Parathyroid adenoma (tissue), 2 donors: ENCODE data around the gene SKIC3.

Experiments
- H2AFZ ChIP-seq: fragments of 300-600 bp; sonication (generic); one replicate; pipeline ENCODE4 v1.7.0; 2017; ENCODE audit warnings: antibody characterized with exemption, mild to moderate bottlenecking
- H3K27ac ChIP-seq: fragments of 300-600 bp; sonication (generic); one replicate; pipeline ENCODE4 v1.7.0; 2017
- H3K27me3 ChIP-seq: fragments of 300-600 bp; sonication (generic); one replicate; pipeline ENCODE4 v1.7.0; 2017; ENCODE audit warnings: low read length; ENCODE audit not compliant: control insufficient read depth, insufficient read depth
- H3K36me3 ChIP-seq: fragments of 300-600 bp; sonication (generic); one replicate; pipeline ENCODE4 v1.7.0; 2017; ENCODE audit warnings: low read length; ENCODE audit not compliant: control insufficient read depth, insufficient read depth
- H3K4me1 ChIP-seq: fragments of 300-600 bp; sonication (generic); one replicate; pipeline ENCODE4 v1.7.0; 2017; ENCODE audit warnings: control low read depth
- H3K4me2 ChIP-seq: fragments of 300-600 bp; sonication (generic); one replicate; pipeline ENCODE4 v1.7.0; 2017; ENCODE audit warnings: low read length
- H3K4me3 ChIP-seq: fragments of 300-600 bp; sonication (generic); one replicate; pipeline ENCODE4 v1.7.0; 2017; ENCODE audit warnings: low read depth, low read length
- H3K79me2 ChIP-seq: fragments of 300-600 bp; sonication (generic); one replicate; pipeline ENCODE4 v1.7.0; 2017; ENCODE audit warnings: control low read depth
- H3K9ac ChIP-seq: fragments of 300-600 bp; sonication (generic); one replicate; pipeline ENCODE4 v1.7.0; 2017; ENCODE audit warnings: mild to moderate bottlenecking
- H3K9me3 ChIP-seq: fragments of 300-600 bp; sonication (generic); one replicate; pipeline ENCODE4 v1.7.0; 2017; ENCODE audit warnings: low read length; ENCODE audit not compliant: control insufficient read depth
- CTCF ChIP-seq: fragments of 300-600 bp; sonication (generic); IDR thresholded peaks from one replicate; pipeline ENCODE4 v1.7.0; 2017; ENCODE audit warnings: antibody characterized with exemption, mild to moderate bottlenecking
- donor health status: primary hyperparathyroidism.

SKIC3 gene

DNA sequence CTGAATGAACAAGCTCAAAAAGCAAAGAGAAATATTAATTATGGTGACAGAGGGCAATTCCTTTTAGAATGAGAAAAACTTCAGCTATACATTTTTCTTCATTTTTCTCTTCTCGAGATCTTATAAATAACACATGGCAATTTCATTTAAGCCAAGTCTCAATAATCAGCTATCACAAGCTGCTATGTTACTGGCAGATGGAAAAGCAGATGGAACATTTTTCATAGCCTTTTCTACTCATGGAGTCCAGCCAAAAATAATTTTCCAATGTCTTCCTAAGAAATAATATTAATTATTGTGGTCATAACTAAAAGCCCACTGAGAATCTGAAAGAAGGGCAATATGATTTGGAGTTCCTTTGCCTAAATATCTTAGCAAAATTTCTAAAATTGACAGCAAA lies 35.6 kb downstream of the SKIC3 start:
- Histone ChIP-seq H3K36me3 (no peaks in the 10 kb centered on the region), H3K27me3 (no peaks in the 10 kb centered on the region), H3K9me3 (no peaks in the 10 kb centered on the region), H3K27ac (no peak overlapping the region), H3K4me3 (no peak overlapping the region), H3K4me1 (no peaks in the 10 kb centered on the region), H2AFZ (no peak overlapping the region), H3K9ac (no peak overlapping the region), H3K4me2 (no peak overlapping the region), H3K79me2 (no peaks in the 10 kb centered on the region)
- TF ChIP-seq CTCF, result no peak

DNA sequence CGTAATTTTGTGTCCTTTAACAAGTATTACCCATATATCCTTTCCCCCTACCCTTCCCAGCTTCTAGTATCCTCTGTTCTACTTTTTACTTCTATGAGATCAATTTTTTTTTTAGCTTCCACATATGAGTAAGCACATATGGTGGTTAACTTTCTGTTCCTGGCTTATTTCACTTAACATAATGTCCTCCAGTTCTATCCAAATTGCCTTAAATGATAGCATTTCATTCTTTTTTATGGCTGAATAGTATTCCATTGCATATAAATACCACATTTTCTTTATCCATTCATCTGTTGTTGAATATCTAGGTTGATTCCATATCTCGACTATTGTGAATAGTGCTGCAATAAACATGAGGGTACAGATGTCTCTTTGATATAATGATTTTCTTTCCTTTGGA lies 36.4 kb downstream of the SKIC3 start:
- Histone ChIP-seq H3K4me2 (no peak overlapping the region), H3K79me2 (no peaks in the 10 kb centered on the region), H3K36me3 (no peaks in the 10 kb centered on the region), H3K9ac (no peak overlapping the region), H3K27ac (no peak overlapping the region), H3K9me3 (no peaks in the 10 kb centered on the region), H2AFZ (no peak overlapping the region), H3K4me3 (no peak overlapping the region), H3K27me3 (no peaks in the 10 kb centered on the region), H3K4me1 (no peaks in the 10 kb centered on the region)
- TF ChIP-seq CTCF, result no peak

- Histone ChIP-seq H3K27me3 (no peaks in the 10 kb centered on the region), H3K79me2 (no peaks in the 10 kb centered on the region), H3K4me3 (no peak overlapping the region), H3K9ac (no peak overlapping the region), H2AFZ (no peak overlapping the region), H3K4me1 (no peaks in the 10 kb centered on the region), H3K27ac (no peak overlapping the region), H3K4me2 (no peak overlapping the region), H3K36me3 (no peaks in the 10 kb centered on the region), H3K9me3 (no peaks in the 10 kb centered on the region)
- no peak for TF ChIP-seq CTCF
Observed at GRCh38 chr5:95511606-95512005, 43.2 kb downstream of the SKIC3 start.

GRCh38 chr5:95508550-95508949 lies 46.2 kb downstream of the SKIC3 start:
- no peaks in the 10 kb centered on the region for H3K27me3 ChIP-seq
- no peaks in the 10 kb centered on the region for H3K9me3 ChIP-seq
- no peak overlapping the region for H2AFZ ChIP-seq
- H3K36me3 ChIP-seq, result no peaks in the 10 kb centered on the region
- no peaks in the 10 kb centered on the region for H3K4me1 ChIP-seq
- no peak overlapping the region for H3K27ac ChIP-seq
- H3K4me2 ChIP-seq, result no peak overlapping the region
- TF ChIP-seq CTCF, result no peak
- no peak overlapping the region for H3K9ac ChIP-seq
- no peaks in the 10 kb centered on the region for H3K79me2 ChIP-seq
- H3K4me3 ChIP-seq, result no peak overlapping the region
